H1 (cell line): ENCODE data around the gene MAPKAP1. TPM values are rescaled to one million over a fixed set of nuclear protein-coding genes. Genes with fewer than 3 reads are reported as not detected.

ENCODE experiments used
- PHF8 ChIP-seq: fragments of 200-600 bp; sonication (generic); conservative IDR thresholded peaks from 2 replicates; pipeline ENCODE4 v1.7.1; 2012; ENCODE audit warnings: low read depth, mild to moderate bottlenecking, inconsistent platforms, low read length, moderate library complexity
- RXRA ChIP-seq: IDR thresholded peaks from 2 replicates; pipeline ENCODE4 v1.6.1; 2011; ENCODE audit warnings: low read depth, mild to moderate bottlenecking, low read length, moderate library complexity; ENCODE audit not compliant: insufficient read depth
- SP1 ChIP-seq: IDR thresholded peaks from 2 replicates; pipeline ENCODE4 v1.6.1; 2011; ENCODE audit warnings: low read depth, low read length
- TAF7 ChIP-seq: optimal IDR thresholded peaks from 2 replicates; pipeline ENCODE3; 2011; ENCODE audit warnings: low read depth, mild to moderate bottlenecking, inconsistent platforms, low read length, moderate library complexity, borderline replicate concordance
- TEAD4 ChIP-seq: IDR thresholded peaks from 2 replicates; pipeline ENCODE4 v1.6.1; 2012; ENCODE audit warnings: low read depth, low read length, inconsistent platforms, mixed read lengths
- polyA plus RNA-seq, 7 experiments: library from polyadenylated mRNA; depleted of rRNA in 3 of 7; stranded (reverse) in 5 of 7; unstranded in 2 of 7; fragments of >200 nt in 5 of 7; fragments of 200-250 nt in 2 of 7; gene quantifications; 1 replicate in 5 of 7; 2 replicates in 1 of 7; 4 replicates in 1 of 7; pipeline versions ENCODE4 v1.2.1 to v1.2.3, GENCODE V29; 2011 to 2013; ENCODE audit warnings: missing spikeins in 2 of 7, mixed read lengths in 2 of 7
- total RNA-seq: library from RNA; stranded (reverse); fragmentation: NEBNext Ultra II Directional; extraction: Animal tissue kit (Norgen Biotek cat#: 25700); gene quantifications from 2 replicates; pipeline ENCODE4 v1.2.1, GENCODE V29; 2021
- TF ChIP-seq, protein P1 (sequence below): IDR thresholded peaks from 2 replicates; pipeline ENCODE4 v1.6.1; 2012; ENCODE audit warnings: low read length, inconsistent platforms

MAPKAP1 gene
- total and polyA plus RNA-seq, 2 of the 8 experiments (the other 6 are each of a cell fraction or from before 2014, with no cell fraction given): 79.2 to 140 TPM

DNA sequence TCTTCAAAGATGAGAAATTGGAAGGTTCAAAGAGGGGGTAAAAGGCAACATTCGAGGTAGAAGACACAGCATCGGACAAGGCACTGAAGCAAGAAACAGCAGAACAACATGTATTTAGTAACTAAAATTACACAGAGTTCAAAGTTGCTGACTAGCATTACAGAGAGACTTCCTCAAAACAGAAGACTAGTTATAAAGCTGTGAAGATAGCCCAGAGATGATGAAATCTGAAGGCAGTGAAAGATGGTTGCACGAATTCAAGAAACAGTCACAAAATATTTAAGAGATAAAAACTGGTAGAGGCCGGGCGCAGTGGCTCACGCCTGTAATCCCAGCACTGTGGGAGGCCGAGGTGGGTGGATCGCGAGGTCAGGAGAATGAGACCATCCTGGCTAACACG is 16.3 kb downstream of the MAPKAP1 start (continued):
- no peak for TF ChIP-seq RXRA
- TF ChIP-seq PHF8: no peak
- TF ChIP-seq TEAD4: no peak
- no peak for TF ChIP-seq TAF7
- TF ChIP-seq, protein P1, sequence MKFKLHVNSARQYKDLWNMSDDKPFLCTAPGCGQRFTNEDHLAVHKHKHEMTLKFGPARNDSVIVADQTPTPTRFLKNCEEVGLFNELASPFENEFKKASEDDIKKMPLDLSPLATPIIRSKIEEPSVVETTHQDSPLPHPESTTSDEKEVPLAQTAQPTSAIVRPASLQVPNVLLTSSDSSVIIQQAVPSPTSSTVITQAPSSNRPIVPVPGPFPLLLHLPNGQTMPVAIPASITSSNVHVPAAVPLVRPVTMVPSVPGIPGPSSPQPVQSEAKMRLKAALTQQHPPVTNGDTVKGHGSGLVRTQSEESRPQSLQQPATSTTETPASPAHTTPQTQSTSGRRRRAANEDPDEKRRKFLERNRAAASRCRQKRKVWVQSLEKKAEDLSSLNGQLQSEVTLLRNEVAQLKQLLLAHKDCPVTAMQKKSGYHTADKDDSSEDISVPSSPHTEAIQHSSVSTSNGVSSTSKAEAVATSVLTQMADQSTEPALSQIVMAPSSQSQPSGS: no peak
- no peak for TF ChIP-seq SP1
